K562 (cell line): ENCODE measurements around the gene CNR1. TPM values are rescaled to one million over a fixed set of nuclear protein-coding genes. Genes with fewer than 3 reads are reported as not detected.

Experiments used
- ATAC-seq: fragments of 200-7000 bp; cut with Tn5 transposase; 3 replicates; pipeline ENCODE4 v1.9.1; 2020; ENCODE audit warnings: moderate library complexity
- BruUV-seq: library from RNA; stranded (reverse); fragments of 400-500 nt; replicated peaks from 2 replicates; lab custom pipeline; 2021; lab: Mats Ljungman, UMichigan
- CTCF ChIA-PET: fragments of 300-600 bp; formaldehyde crosslinking; extraction: SDS; loops from one replicate; lab custom pipeline; 2021; ENCODE audit warnings: low intra/inter-chr PET ratio; lab: Yijun Ruan, JAX
- POLR2A ChIA-PET: fragments of 300-600, 350-650 bp; sonication (Branson Sonifier 250); formaldehyde crosslinking; extraction: SDS; loops from one replicate; lab custom pipeline; 2021; ENCODE audit warnings: antibody characterized with exemption, inconsistent platforms; lab: Yijun Ruan, JAX
- DNase-seq, 4 experiments: peaks; one replicate each; pipeline versions ENCODE4 v3.0.0 to v3.0.0-alpha.2; 2011 to 2018; ENCODE audit warnings: low spot score in 3 of 4, mixed read lengths in 3 of 4; ENCODE audit errors: extremely low read depth in 1 of 4
- FAIRE-seq: peaks from 2 replicates; lab custom pipeline; 2011; peaks lifted over from hg19 to GRCh38; lab: Jason Lieb, UNC
- H2AFZ ChIP-seq: 2 replicates; pipeline ENCODE4 v1.6.0; 2011; ENCODE audit warnings: low read depth, low read length, control low read depth, inconsistent platforms
- H3K27ac ChIP-seq: fragments of 200-600 bp; 3 replicates; pipeline ENCODE4 v1.8.0; 2011; ENCODE audit warnings: low read depth, mild to moderate bottlenecking, control low read depth, inconsistent platforms, low read length, moderate library complexity, mixed read lengths; ENCODE audit errors: extremely low read depth
- H3K27me3 ChIP-seq, 2 experiments: fragments of 300-600 bp in 1 of 2; 2 replicates in 1 of 2; 3 replicates in 1 of 2; pipeline versions ENCODE4 v1.6.0 to v1.8.0; 2011; ENCODE audit warnings: inconsistent platforms in 2 of 2, low read length in 2 of 2, mild to moderate bottlenecking in 1 of 2, mixed read lengths in 1 of 2, moderate library complexity in 1 of 2; ENCODE audit not compliant: control insufficient read depth in 2 of 2, insufficient read depth in 2 of 2
- H3K36me3 ChIP-seq: fragments of 300-600 bp; 3 replicates; pipeline ENCODE4 v1.8.0; 2011; ENCODE audit warnings: mild to moderate bottlenecking, low read length, inconsistent platforms; ENCODE audit not compliant: control insufficient read depth, insufficient read depth
- H3K4me1 ChIP-seq, 2 experiments: fragments of 200-600 bp in 1 of 2; replicated peaks in 1 of 2; 2 replicates in 1 of 2; 3 replicates in 1 of 2; pipeline versions ENCODE4 v1.5.1 to v1.8.0; 2011; ENCODE audit warnings: inconsistent platforms in 2 of 2, low read length in 2 of 2, mild to moderate bottlenecking in 1 of 2, mixed read lengths in 1 of 2, moderate library complexity in 1 of 2; ENCODE audit not compliant: control insufficient read depth in 2 of 2, insufficient read depth in 2 of 2
- H3K4me2 ChIP-seq: 2 replicates; pipeline ENCODE4 v1.6.1; 2011; ENCODE audit warnings: low read length, control low read depth, inconsistent platforms, mixed read lengths; ENCODE audit not compliant: insufficient read depth
- H3K4me3 ChIP-seq: fragments of 200-600 bp; sonication (generic), shearing (Covaris generic); 2 replicates; pipeline ENCODE4 v1.5.1; 2016; ENCODE audit warnings: control low read depth, inconsistent platforms
- H3K79me2 ChIP-seq: fragments of 200-600 bp; 3 replicates; pipeline ENCODE4 v1.8.0; 2011; ENCODE audit warnings: low read length, inconsistent platforms; ENCODE audit not compliant: control insufficient read depth, insufficient read depth
- H3K9ac ChIP-seq, 2 experiments: 2 replicates each; pipeline versions ENCODE4 v1.6.0 to v1.6.1; 2011; ENCODE audit warnings: low read depth in 2 of 2, low read length in 2 of 2, control low read depth in 1 of 2, inconsistent platforms in 1 of 2, mild to moderate bottlenecking in 1 of 2, mixed read lengths in 1 of 2; ENCODE audit not compliant: insufficient read depth in 1 of 2
- H3K9me1 ChIP-seq: one replicate; pipeline ENCODE4 v1.6.0; 2011; ENCODE audit warnings: inconsistent platforms, mild to moderate bottlenecking, low read length, moderate library complexity; ENCODE audit not compliant: control insufficient read depth, insufficient read depth
- H3K9me3 ChIP-seq: replicated peaks from 2 replicates; pipeline ENCODE4 v1.5.1; 2011; ENCODE audit warnings: low read depth, low read length, inconsistent platforms; ENCODE audit not compliant: control insufficient read depth, insufficient read depth
- H4K20me1 ChIP-seq: replicated peaks from 2 replicates; pipeline ENCODE4 v1.6.1; 2011; ENCODE audit warnings: low read length, inconsistent platforms, mixed read lengths; ENCODE audit not compliant: control insufficient read depth, insufficient read depth
- PTBP1 ChIP-seq: fragments of 200-400 bp; formaldehyde crosslinking; IDR thresholded peaks from 2 replicates; pipeline ENCODE4 v1.6.1; 2017; ENCODE audit warnings: low read depth, low read length
- ZBTB7A ChIP-seq: IDR thresholded peaks from 2 replicates; pipeline ENCODE4 v1.6.1; 2011; ENCODE audit warnings: low read depth, mild to moderate bottlenecking, low read length, moderate library complexity, borderline replicate concordance; ENCODE audit not compliant: control insufficient read depth
- ZNF347 ChIP-seq: fragments of 450-650 bp; formaldehyde crosslinking; IDR thresholded peaks from 2 replicates; pipeline ENCODE4 v1.4.0; 2020; ENCODE audit warnings: low read depth, mild to moderate bottlenecking, moderate library complexity
- ZNF780A ChIP-seq: fragments of 250-450 bp; sonication (Bioruptor Pico); IDR thresholded peaks from 2 replicates; pipeline ENCODE4 v1.5.0; 2021; ENCODE audit warnings: mild to moderate bottlenecking
- WGBS: fragments of 100-300 bp; shearing (Covaris generic); methylation state at CpG from one replicate; pipeline ENCODE4 v1.1.6; 2016; ENCODE audit warnings: low coverage, mixed read lengths; ENCODE audit not compliant: insufficient coverage; ENCODE audit errors: missing lambda C conversion rate; 5-methylcytosine and 5-hydroxymethylcytosine counted together
- in situ Hi-C: fragments of 300-500 bp; cut with MboI; formaldehyde crosslinking; loops from 4 replicates; pipeline ENCODE4 v1.15.0; 2018; ENCODE audit warnings: inconsistent platforms, mixed read lengths
- intact Hi-C: fragments of 100-400 bp; cut with micrococcal nuclease; formaldehyde crosslinking; loops from 2 replicates; pipeline ENCODE4 v1.14.2; 2022
- polyA plus RNA-seq, 8 experiments: library from polyadenylated mRNA; depleted of rRNA in 4 of 8; stranded (reverse) in 5 of 8; unstranded in 3 of 8; fragments of >200 nt; fragmentation: Nextera tagmentation in 2 of 8; fragmentation: Illumina TruSeq in 1 of 8; extraction: Ambion mirVana in 2 of 8; extraction: Trizol in 1 of 8; gene quantifications; 2 replicates each; pipeline versions ENCODE4 v1.2.1 to v1.2.3, GENCODE V29; 2011 to 2014; ENCODE audit warnings: inconsistent platforms in 1 of 8, missing spikeins in 1 of 8
- total RNA-seq, 7 experiments: library from RNA; depleted of rRNA in 6 of 7; stranded (reverse); fragments of >200 nt in 6 of 7; fragmentation: Illumina TruSeq in 2 of 7; extraction: Trizol in 2 of 7; gene quantifications; 2 replicates each; pipeline versions ENCODE4 v1.2.1 to v1.2.3, GENCODE V29; 2011 to 2021; ENCODE audit warnings: low replicate concordance in 1 of 7
- TF ChIP-seq, protein P1 (sequence below): IDR thresholded peaks from 3 replicates; pipeline ENCODE4 v1.6.1; 2011; ENCODE audit warnings: borderline replicate concordance, mild to moderate bottlenecking, moderate library complexity; ENCODE audit not compliant: insufficient read length; ENCODE audit errors: extremely low read depth

Gene CNR1
- total and polyA plus RNA-seq, 9 of the 15 experiments (the other 6 are each of a cell fraction or from before 2014, with no cell fraction given) = 0.50 to 1.9 (median 1.2) TPM; not detected in 1

DNA sequence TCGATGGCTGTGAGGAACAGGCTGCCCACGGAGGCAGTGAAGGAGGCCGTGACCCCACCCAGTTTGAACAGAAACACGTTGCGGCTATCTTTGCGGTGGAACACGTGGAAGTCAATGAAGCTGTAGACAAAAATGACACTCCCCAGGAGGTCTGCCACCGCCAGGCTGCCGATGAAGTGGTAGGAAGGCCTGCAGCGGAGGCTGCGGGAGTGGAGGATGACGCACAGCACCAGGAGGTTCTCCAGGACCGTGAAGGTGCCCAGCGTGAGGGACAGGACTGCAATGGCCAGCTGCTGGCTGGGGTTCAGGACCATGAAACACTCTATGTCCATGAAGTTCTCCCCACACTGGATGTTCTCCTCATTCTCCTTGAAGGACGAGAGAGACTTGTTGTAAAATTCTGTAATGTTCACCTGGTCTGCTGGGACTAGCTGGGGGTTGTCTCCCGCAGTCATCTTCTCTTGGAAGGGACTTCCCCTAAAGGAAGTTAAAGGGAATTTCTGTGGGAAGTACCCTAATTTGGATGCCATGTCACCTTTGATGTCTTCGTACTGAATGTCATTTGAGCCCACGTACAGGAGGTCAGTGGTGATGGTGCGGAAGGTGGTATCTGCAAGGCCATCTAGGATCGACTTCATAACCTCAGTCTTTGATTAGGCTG is 21.4 kb downstream of the CNR1 start:
- WGBS = 29% methylated on average over 20 of the region's 20 CpGs
- peaks cover 0 to 12% of the 10 kb centered on the region in 2 experiments; a peak in 2 of 5 replicates for H3K27me3 ChIP-seq
- ATAC-seq = no peak
- H3K4me1 ChIP-seq = no peaks in the 10 kb centered on the region
- TF ChIP-seq, protein P1, sequence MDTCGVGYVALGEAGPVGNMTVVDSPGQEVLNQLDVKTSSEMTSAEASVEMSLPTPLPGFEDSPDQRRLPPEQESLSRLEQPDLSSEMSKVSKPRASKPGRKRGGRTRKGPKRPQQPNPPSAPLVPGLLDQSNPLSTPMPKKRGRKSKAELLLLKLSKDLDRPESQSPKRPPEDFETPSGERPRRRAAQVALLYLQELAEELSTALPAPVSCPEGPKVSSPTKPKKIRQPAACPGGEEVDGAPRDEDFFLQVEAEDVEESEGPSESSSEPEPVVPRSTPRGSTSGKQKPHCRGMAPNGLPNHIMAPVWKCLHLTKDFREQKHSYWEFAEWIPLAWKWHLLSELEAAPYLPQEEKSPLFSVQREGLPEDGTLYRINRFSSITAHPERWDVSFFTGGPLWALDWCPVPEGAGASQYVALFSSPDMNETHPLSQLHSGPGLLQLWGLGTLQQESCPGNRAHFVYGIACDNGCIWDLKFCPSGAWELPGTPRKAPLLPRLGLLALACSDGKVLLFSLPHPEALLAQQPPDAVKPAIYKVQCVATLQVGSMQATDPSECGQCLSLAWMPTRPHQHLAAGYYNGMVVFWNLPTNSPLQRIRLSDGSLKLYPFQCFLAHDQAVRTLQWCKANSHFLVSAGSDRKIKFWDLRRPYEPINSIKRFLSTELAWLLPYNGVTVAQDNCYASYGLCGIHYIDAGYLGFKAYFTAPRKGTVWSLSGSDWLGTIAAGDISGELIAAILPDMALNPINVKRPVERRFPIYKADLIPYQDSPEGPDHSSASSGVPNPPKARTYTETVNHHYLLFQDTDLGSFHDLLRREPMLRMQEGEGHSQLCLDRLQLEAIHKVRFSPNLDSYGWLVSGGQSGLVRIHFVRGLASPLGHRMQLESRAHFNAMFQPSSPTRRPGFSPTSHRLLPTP = no peak
- TF ChIP-seq ZNF780A (CRISPR knock-in tag) (no peak), ZBTB7A (no peak), ZNF347 (no peak), PTBP1 (no peak)
- H3K27ac ChIP-seq = no peak overlapping the region
- H3K9ac ChIP-seq = no peak overlapping the region
- FAIRE-seq = no peak
- in situ Hi-C loops (no loop called here), intact Hi-C loops (no loop called here)
- no peaks in the 10 kb centered on the region for H3K36me3 ChIP-seq
- no peak for DNase-seq
- BruUV-seq = no TSS peak
- no peak overlapping the region for H3K4me3 ChIP-seq
- ChIA-PET CTCF (no interaction called here), POLR2A (no interaction called here)
- H3K9me3 ChIP-seq = no peaks in the 10 kb centered on the region
- H3K9me1 ChIP-seq = no peaks in the 10 kb centered on the region
- no peaks in the 10 kb centered on the region for H4K20me1 ChIP-seq
- H3K79me2 ChIP-seq = no peaks in the 10 kb centered on the region
- no peak overlapping the region for H2AFZ ChIP-seq
- H3K4me2 ChIP-seq = no peak overlapping the region
